H1 (cell line): Measurements from ENCODE around the gene OTUD5. TPM values are rescaled to one million over a fixed set of nuclear protein-coding genes. Genes with fewer than 3 reads are reported as not detected.

Experiments used
- EP300 ChIP-seq, 2 experiments: IDR thresholded peaks; 1 replicate in 1 of 2; 2 replicates in 1 of 2; pipeline ENCODE4 v1.6.1; 2011 to 2012; ENCODE audit warnings: low read depth in 2 of 2, low read length in 2 of 2, mild to moderate bottlenecking in 2 of 2, borderline replicate concordance in 1 of 2, inconsistent platforms in 1 of 2, moderate library complexity in 1 of 2
- NANOG ChIP-seq: IDR thresholded peaks from 2 replicates; pipeline ENCODE4 v1.6.1; 2011; ENCODE audit warnings: low read length, low read depth, mild to moderate bottlenecking, inconsistent platforms; ENCODE audit not compliant: insufficient read depth, poor library complexity, severe bottlenecking
- POLR2AphosphoS5 ChIP-seq: IDR thresholded peaks from 2 replicates; pipeline ENCODE4 v1.6.1; 2011; ENCODE audit warnings: low read depth, low read length
- RFX5 ChIP-seq: IDR thresholded peaks from 2 replicates; pipeline ENCODE4 v1.6.1; 2011; ENCODE audit warnings: low read depth, low read length, improper control_type of control experiment, borderline replicate concordance
- TBP ChIP-seq: IDR thresholded peaks from 2 replicates; pipeline ENCODE4 v1.6.1; 2011; ENCODE audit warnings: low read depth, low read length, improper control_type of control experiment
- polyA plus RNA-seq, 7 experiments: library from polyadenylated mRNA; depleted of rRNA in 3 of 7; stranded (reverse) in 5 of 7; unstranded in 2 of 7; fragments of >200 nt in 5 of 7; fragments of 200-250 nt in 2 of 7; gene quantifications; 1 replicate in 5 of 7; 2 replicates in 1 of 7; 4 replicates in 1 of 7; pipeline versions ENCODE4 v1.2.1 to v1.2.3, GENCODE V29; 2011 to 2013; ENCODE audit warnings: missing spikeins in 2 of 7, mixed read lengths in 2 of 7
- total RNA-seq: library from RNA; stranded (reverse); fragmentation: NEBNext Ultra II Directional; extraction: Animal tissue kit (Norgen Biotek cat#: 25700); gene quantifications from 2 replicates; pipeline ENCODE4 v1.2.1, GENCODE V29; 2021
- TF ChIP-seq, protein P1 (sequence below): fragments of 300-600 bp; sonication (generic); IDR thresholded peaks from 2 replicates; pipeline ENCODE4 v1.7.1; 2012; ENCODE audit warnings: low read length, moderate library complexity, mild to moderate bottlenecking, inconsistent platforms; ENCODE audit not compliant: insufficient replicate concordance

The OTUD5 gene
- total and polyA plus RNA-seq, 2 of the 8 experiments (the other 6 are each of a cell fraction or from before 2014, with no cell fraction given) = 46.3 to 53.5 TPM

DNA sequence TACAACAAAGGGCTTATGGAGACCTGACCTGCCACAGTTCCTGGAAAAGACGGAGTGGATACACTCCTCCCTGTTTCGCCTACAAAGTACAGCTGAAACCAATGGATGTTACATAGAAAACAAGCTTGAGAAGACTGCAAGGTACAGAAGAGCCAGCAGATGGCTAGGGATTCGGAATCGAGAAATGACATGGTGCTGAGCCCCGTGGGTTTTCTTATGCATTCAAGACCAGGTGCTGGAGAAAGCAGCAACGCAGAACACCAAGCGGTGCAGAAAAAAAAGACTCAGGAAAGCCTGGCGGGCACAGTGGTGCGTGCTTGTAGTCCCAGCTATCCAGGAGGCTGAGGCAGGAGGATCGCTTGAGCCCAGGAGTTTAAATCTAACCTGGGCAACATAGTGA lies 73.7 kb downstream of the OTUD5 start (continued):
- TF ChIP-seq, protein P1, sequence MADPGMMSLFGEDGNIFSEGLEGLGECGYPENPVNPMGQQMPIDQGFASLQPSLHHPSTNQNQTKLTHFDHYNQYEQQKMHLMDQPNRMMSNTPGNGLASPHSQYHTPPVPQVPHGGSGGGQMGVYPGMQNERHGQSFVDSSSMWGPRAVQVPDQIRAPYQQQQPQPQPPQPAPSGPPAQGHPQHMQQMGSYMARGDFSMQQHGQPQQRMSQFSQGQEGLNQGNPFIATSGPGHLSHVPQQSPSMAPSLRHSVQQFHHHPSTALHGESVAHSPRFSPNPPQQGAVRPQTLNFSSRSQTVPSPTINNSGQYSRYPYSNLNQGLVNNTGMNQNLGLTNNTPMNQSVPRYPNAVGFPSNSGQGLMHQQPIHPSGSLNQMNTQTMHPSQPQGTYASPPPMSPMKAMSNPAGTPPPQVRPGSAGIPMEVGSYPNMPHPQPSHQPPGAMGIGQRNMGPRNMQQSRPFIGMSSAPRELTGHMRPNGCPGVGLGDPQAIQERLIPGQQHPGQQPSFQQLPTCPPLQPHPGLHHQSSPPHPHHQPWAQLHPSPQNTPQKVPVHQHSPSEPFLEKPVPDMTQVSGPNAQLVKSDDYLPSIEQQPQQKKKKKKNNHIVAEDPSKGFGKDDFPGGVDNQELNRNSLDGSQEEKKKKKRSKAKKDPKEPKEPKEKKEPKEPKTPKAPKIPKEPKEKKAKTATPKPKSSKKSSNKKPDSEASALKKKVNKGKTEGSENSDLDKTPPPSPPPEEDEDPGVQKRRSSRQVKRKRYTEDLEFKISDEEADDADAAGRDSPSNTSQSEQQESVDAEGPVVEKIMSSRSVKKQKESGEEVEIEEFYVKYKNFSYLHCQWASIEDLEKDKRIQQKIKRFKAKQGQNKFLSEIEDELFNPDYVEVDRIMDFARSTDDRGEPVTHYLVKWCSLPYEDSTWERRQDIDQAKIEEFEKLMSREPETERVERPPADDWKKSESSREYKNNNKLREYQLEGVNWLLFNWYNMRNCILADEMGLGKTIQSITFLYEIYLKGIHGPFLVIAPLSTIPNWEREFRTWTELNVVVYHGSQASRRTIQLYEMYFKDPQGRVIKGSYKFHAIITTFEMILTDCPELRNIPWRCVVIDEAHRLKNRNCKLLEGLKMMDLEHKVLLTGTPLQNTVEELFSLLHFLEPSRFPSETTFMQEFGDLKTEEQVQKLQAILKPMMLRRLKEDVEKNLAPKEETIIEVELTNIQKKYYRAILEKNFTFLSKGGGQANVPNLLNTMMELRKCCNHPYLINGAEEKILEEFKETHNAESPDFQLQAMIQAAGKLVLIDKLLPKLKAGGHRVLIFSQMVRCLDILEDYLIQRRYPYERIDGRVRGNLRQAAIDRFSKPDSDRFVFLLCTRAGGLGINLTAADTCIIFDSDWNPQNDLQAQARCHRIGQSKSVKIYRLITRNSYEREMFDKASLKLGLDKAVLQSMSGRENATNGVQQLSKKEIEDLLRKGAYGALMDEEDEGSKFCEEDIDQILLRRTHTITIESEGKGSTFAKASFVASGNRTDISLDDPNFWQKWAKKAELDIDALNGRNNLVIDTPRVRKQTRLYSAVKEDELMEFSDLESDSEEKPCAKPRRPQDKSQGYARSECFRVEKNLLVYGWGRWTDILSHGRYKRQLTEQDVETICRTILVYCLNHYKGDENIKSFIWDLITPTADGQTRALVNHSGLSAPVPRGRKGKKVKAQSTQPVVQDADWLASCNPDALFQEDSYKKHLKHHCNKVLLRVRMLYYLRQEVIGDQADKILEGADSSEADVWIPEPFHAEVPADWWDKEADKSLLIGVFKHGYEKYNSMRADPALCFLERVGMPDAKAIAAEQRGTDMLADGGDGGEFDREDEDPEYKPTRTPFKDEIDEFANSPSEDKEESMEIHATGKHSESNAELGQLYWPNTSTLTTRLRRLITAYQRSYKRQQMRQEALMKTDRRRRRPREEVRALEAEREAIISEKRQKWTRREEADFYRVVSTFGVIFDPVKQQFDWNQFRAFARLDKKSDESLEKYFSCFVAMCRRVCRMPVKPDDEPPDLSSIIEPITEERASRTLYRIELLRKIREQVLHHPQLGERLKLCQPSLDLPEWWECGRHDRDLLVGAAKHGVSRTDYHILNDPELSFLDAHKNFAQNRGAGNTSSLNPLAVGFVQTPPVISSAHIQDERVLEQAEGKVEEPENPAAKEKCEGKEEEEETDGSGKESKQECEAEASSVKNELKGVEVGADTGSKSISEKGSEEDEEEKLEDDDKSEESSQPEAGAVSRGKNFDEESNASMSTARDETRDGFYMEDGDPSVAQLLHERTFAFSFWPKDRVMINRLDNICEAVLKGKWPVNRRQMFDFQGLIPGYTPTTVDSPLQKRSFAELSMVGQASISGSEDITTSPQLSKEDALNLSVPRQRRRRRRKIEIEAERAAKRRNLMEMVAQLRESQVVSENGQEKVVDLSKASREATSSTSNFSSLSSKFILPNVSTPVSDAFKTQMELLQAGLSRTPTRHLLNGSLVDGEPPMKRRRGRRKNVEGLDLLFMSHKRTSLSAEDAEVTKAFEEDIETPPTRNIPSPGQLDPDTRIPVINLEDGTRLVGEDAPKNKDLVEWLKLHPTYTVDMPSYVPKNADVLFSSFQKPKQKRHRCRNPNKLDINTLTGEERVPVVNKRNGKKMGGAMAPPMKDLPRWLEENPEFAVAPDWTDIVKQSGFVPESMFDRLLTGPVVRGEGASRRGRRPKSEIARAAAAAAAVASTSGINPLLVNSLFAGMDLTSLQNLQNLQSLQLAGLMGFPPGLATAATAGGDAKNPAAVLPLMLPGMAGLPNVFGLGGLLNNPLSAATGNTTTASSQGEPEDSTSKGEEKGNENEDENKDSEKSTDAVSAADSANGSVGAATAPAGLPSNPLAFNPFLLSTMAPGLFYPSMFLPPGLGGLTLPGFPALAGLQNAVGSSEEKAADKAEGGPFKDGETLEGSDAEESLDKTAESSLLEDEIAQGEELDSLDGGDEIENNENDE = no peak
- no peak for TF ChIP-seq NANOG
- no peak for TF ChIP-seq POLR2AphosphoS5
- no peak for TF ChIP-seq EP300 (IDR thresholded peaks at IDR 0.05; ENCODE audit: borderline replicate concordance in 1 of 2, low read depth in 2 of 2, low read length in 2 of 2)
- no peak for TF ChIP-seq TBP
- TF ChIP-seq RFX5 = no peak
- TF ChIP-seq, all 59 proteins: peak for 0
